ENCODE data around the gene BTN1A1. TPM values are rescaled to one million over a fixed set of nuclear protein-coding genes. Genes with fewer than 3 reads are reported as not detected.
"Not testable (repeated sequence)": the region's sequence is repeated elsewhere in the genome, so short reads cannot be mapped to it uniquely, and the experiment has no call there.

BTN1A1 gene
- total RNA-seq, 4 donors from 2014 or later = not detected

GRCh38 chr6:26501482-26501986 lies 1.4 kb downstream of the BTN1A1 start:
- Histone ChIP-seq H3K27me3 (peaks cover 0 to 47% (median 9%) of the 10 kb centered on the region in 4 donors), H3K9me3 (no peaks in the 10 kb centered on the region), H3K4me3 (peak overlapping the region; percentile 4 to 64 (median 36)), H3K36me3 (no peaks in the 10 kb centered on the region), H3K4me1 (peaks cover 8 to 13% (median 11%) of the 10 kb centered on the region in 3 donors), H3K27ac (no peak overlapping the region)
- intact Hi-C loops (cut with DNase I) = no loop called here
- DNase-seq = no peak
- TF ChIP-seq POLR2A (IDR thresholded peaks at IDR 0.05) (no peak), CTCF (IDR thresholded peaks at IDR 0.05) (no peak)
- 3% methylated on average over 5 of the region's 49 CpGs; no CpG with 5 or more reads in 1 of the 2 donors for WGBS, 2 donors

DNA sequence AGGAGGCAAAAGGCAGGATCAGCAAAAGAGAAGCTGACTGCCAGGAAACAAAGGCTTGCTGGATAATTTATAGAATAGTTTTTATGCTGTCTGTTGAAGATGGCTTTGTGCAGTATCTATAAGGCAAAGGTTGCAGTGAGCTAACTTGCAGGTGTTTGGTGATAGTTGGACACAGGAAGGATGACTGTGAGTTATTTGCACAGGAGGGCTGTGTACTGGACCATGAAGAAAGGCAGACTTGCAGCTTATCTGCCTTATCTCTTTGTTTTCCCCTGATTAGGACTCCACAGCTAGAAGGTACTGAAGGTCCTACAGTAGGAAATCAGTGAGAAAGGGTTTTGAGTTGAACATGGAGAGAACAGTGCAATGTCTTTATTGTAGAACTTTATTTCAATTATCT lies 2.1 kb downstream of the BTN1A1 start:
- H3K9me3 ChIP-seq = no peaks in the 10 kb centered on the region
- no peak overlapping the region for H3K27ac ChIP-seq
- DNase-seq = no peak
- TF ChIP-seq CTCF (IDR thresholded peaks at IDR 0.05) = no peak
- no peak for TF ChIP-seq POLR2A (IDR thresholded peaks at IDR 0.05)
- peaks cover 8 to 13% (median 11%) of the 10 kb centered on the region in 3 donors for H3K4me1 ChIP-seq
- peak overlapping the region in 1 of 4 donors; percentile 64 for H3K4me3 ChIP-seq
- H3K36me3 ChIP-seq = no peaks in the 10 kb centered on the region
- intact Hi-C loops (cut with DNase I) = no loop called here
- H3K27me3 ChIP-seq = peaks cover 0 to 47% (median 9%) of the 10 kb centered on the region in 4 donors

GRCh38 chr6:26502626-26503025 lies 2.5 kb downstream of the BTN1A1 start:
- H3K27ac ChIP-seq = no peak overlapping the region
- no peak for DNase-seq
- H3K27me3 ChIP-seq = peaks cover 0 to 47% (median 9%) of the 10 kb centered on the region in 4 donors

GRCh38 chr6:26507658-26508057 lies 7.6 kb downstream of the BTN1A1 start:
- H3K36me3 ChIP-seq = no peaks in the 10 kb centered on the region
- H3K27me3 ChIP-seq = peaks cover 0 to 24% (median 1%) of the 10 kb centered on the region in 4 donors
- no peak overlapping the region for H3K27ac ChIP-seq
- DNase-seq = no peak
- no peak for TF ChIP-seq CTCF (IDR thresholded peaks at IDR 0.05)
- TF ChIP-seq POLR2A (IDR thresholded peaks at IDR 0.05) = no peak
- 58 to 65% methylated on average over 3 of the region's 3 CpGs for WGBS, 2 donors
- H3K4me3 ChIP-seq = no peak overlapping the region
- no peaks in the 10 kb centered on the region for H3K4me1 ChIP-seq
- no peaks in the 10 kb centered on the region for H3K9me3 ChIP-seq
- intact Hi-C loops (cut with DNase I) = no loop called here

More at GRCh38 chr6:26502626-26503025, 2.5 kb downstream of the BTN1A1 start:
- Histone ChIP-seq H3K4me1 (peaks cover 8 to 13% (median 11%) of the 10 kb centered on the region in 3 donors), H3K36me3 (no peaks in the 10 kb centered on the region), H3K9me3 (no peaks in the 10 kb centered on the region), H3K4me3 (no peak overlapping the region)
- TF ChIP-seq CTCF (IDR thresholded peaks at IDR 0.05) = no peak
- no peak for TF ChIP-seq POLR2A (IDR thresholded peaks at IDR 0.05)
- 77 to 90% methylated on average over 3 of the region's 3 CpGs for WGBS, 2 donors
- intact Hi-C loops (cut with DNase I) = no loop called here

- H3K36me3 ChIP-seq; DNase-seq; H3K4me3 ChIP-seq; H3K27ac ChIP-seq; H3K27me3 ChIP-seq; H3K4me1 ChIP-seq; H3K9me3 ChIP-seq; intact Hi-C loops (cut with DNase I): not testable (repeated sequence)
- 57 to 75% methylated on average over 7 to 8 of the region's 8 CpGs for WGBS, 2 donors
These were observed 10.9 kb downstream of the BTN1A1 start for GRCh38 chr6:26511033-26511432.

- Histone ChIP-seq H3K27ac (no peak overlapping the region), H3K4me3 (no peak overlapping the region), H3K27me3 (no peaks in the 10 kb centered on the region), H3K4me1 (peaks cover 0 to 2% (median 0%) of the 10 kb centered on the region in 3 donors), H3K9me3 (no peaks in the 10 kb centered on the region), H3K36me3 (no peaks in the 10 kb centered on the region)
- intact Hi-C loops (cut with DNase I) = no loop called here
- TF ChIP-seq POLR2A (IDR thresholded peaks at IDR 0.05) (no peak), CTCF (IDR thresholded peaks at IDR 0.05) (no peak)
- no peak for DNase-seq
- WGBS, 2 donors = 61 to 77% methylated on average over 2 of the region's 2 CpGs
These were observed 14.9 kb downstream of the BTN1A1 start for GRCh38 chr6:26514984-26515383.
